Fibroblast of villous mesenchyme (primary cell): ENCODE results near the gene CASP7. TPM values are rescaled to one million over a fixed set of nuclear protein-coding genes. Genes with fewer than 3 reads are reported as not detected.

ENCODE experiments used
- DNase-seq: peaks from one replicate; pipeline ENCODE4 v3.0.0-alpha.2; 2010; ENCODE audit warnings: low read depth
- H3K4me3 ChIP-seq: 2 replicates; pipeline ENCODE4 v1.5.1; 2011; ENCODE audit warnings: low read depth, mild to moderate bottlenecking, low read length
- CTCF ChIP-seq: IDR thresholded peaks from 2 replicates; pipeline ENCODE4 v1.5.1; 2012; ENCODE audit warnings: low read depth, mild to moderate bottlenecking, low read length; ENCODE audit not compliant: insufficient read depth
- total RNA-seq: library from RNA; depleted of rRNA; stranded (reverse); fragments of >200 nt; gene quantifications from 2 replicates; pipeline ENCODE4 v1.2.3, GENCODE V29; 2012

Gene CASP7
- total RNA-seq, 1 donor: 35.4 TPM

- H3K4me3 ChIP-seq: no peak overlapping the region
- no peak for DNase-seq
- TF ChIP-seq CTCF: no peak
Observed at GRCh38 chr10:113686028-113686427, 6.3 kb downstream of the CASP7 start.

- H3K4me3 ChIP-seq: no peak overlapping the region
- DNase-seq: no peak
- no peak for TF ChIP-seq CTCF
Observed at GRCh38 chr10:113687037-113687436, 7.3 kb downstream of the CASP7 start.

- TF ChIP-seq CTCF: no peak
- no peak overlapping the region for H3K4me3 ChIP-seq
- no peak for DNase-seq
Observed at GRCh38 chr10:113689057-113689456, 9.3 kb downstream of the CASP7 start.

- no peak overlapping the region for H3K4me3 ChIP-seq
- no peak for DNase-seq
- TF ChIP-seq CTCF: no peak
Observed at GRCh38 chr10:113689574-113689973, 9.9 kb downstream of the CASP7 start.

GRCh38 chr10:113690749-113691148 lies 11.0 kb downstream of the CASP7 start:
- DNase-seq: no peak
- no peak for TF ChIP-seq CTCF
- H3K4me3 ChIP-seq: no peak overlapping the region

GRCh38 chr10:113691381-113691780 lies 11.7 kb downstream of the CASP7 start:
- no peak overlapping the region for H3K4me3 ChIP-seq
- no peak for TF ChIP-seq CTCF
- DNase-seq: no peak

GRCh38 chr10:113692271-113692670 lies 12.6 kb downstream of the CASP7 start:
- no peak for DNase-seq
- TF ChIP-seq CTCF: no peak
- H3K4me3 ChIP-seq: no peak overlapping the region
